SK-MEL-5 (cell line): ENCODE measurements around the gene SORBS2. TPM values are rescaled to one million over a fixed set of nuclear protein-coding genes. Genes with fewer than 3 reads are reported as not detected.

Experiments
- DNase-seq: peaks from one replicate; pipeline ENCODE4 v3.0.0-alpha.2; 2016; ENCODE audit warnings: low read depth, low spot score
- in situ Hi-C: cut with HindIII; loops from 2 replicates; pipeline ENCODE4 v1.10.0; 2016; ENCODE audit warnings: low sequenced_read_pairs, high pct_unique_total_duplicates, low pct_unique_long_range_greater_than_20kb
- total RNA-seq: library from RNA; depleted of rRNA; stranded (reverse); fragments of >200 nt; shearing (Covaris generic); gene quantifications from 2 replicates; pipeline ENCODE4 v1.2.3, GENCODE V29; 2014

The SORBS2 gene
- total RNA-seq, 1 experiment from 2014 or later = 45.8 TPM

DNA sequence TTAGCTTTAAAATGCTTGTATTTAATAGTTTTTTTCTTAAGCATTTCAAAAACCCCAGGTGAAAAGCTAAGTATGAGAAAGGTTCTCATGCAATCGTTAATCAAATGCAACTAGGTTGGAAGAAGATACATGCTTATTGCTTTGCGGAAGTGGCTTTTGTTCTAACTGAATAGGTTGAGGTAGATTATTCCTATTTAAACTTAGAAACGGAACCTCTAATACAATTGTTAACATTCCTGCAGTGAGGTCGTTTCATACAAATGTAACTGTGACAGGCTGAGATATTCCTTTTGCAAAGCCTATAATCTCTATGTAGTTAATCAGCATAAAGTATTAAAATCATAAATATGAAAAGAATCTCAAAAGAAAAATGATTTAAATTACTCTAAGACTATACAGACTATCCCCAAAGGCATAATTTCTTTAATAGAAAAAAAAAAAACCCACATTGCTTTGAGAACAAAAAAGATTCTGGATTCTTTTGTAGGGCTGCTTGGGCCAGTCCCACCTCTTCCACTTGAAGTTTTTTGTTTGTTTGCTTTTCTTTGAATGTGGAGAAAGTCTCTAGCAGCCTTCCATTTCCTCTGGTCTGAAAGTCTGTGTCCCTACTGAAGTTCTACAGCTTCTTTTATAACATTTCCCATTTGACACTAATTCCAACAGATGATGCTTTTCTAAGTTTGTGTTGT is 25.6 kb upstream of the SORBS2 start:
- in situ Hi-C loops = no loop called here
- no peak for DNase-seq

DNA sequence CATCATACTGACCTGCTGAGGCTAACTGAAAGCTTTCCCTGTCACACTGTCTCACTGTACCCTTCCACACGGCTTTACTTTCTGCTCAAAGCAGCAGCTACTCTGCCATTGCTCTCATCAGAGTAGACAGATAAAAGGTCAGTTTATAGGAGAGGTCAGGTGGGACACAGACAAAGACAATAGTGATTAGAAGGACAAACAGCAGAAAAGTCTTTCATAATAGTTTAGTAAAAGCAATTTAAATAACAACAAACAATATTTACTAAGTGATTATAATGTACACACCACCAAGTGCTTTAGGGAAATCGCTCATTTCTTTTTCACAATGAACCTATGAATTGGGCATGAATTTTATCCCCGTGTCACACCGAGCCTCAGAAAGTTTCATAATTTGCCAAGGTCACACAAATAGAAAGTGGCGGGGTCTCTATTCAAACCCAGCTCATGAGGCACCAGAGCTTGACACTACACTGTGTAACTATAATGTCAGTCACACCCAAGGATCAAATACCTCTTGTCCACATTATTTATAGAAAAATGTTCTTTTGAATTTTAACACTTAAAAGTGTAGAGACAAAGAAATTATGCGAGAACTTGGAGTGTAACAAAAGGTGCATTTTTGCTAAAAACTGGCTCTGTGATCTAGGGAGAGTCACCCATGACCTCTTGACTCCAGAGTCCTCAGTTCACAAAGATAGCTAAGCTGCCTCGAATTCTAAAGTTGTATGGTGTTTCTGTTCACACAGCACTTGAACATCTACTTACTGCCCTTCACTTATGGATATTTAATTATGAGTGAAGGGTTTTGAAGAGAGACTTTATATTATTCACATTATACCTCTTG is 24.5 kb upstream of the SORBS2 start:
- in situ Hi-C loops = no loop called here

GRCh38 chr4:185835814-185836213 is 23.8 kb upstream of the SORBS2 start:
- DNase-seq = no peak
- in situ Hi-C loops = no loop called here

More for the DNA sequence above, 24.5 kb upstream of the SORBS2 start:
- no peak for DNase-seq

DNA sequence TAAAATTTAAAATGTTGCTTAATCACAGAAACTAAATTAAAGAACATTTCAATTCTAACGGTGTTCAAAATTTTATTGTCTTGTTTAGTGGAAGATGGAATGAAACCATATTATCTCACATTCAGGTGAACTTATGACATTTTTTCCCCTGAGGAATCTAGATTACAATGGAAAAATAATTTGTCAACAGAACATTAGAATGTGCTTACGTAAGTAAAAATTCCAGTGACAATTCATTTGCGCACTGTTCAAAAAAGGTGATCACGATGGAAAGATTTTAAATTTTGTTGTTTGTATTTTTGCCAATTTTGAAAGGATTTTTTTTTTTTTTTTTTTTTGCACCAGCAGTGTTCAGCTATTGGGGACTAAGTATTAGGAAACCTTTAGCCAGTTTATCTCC is 23.3 kb upstream of the SORBS2 start:
- DNase-seq = no peak

GRCh38 chr4:185834778-185835177 is 22.8 kb upstream of the SORBS2 start:
- in situ Hi-C loops = no loop called here

More for the DNA sequence above, 23.3 kb upstream of the SORBS2 start:
- in situ Hi-C loops = no loop called here

GRCh38 chr4:185834088-185834487 is 22.1 kb upstream of the SORBS2 start:
- DNase-seq = no peak
- in situ Hi-C loops = no loop called here

More at GRCh38 chr4:185834778-185835177, 22.8 kb upstream of the SORBS2 start:
- DNase-seq = no peak

GRCh38 chr4:185833055-185833598 is 21.1 kb upstream of the SORBS2 start:
- no peak for DNase-seq
- in situ Hi-C loops = no loop called here

DNA sequence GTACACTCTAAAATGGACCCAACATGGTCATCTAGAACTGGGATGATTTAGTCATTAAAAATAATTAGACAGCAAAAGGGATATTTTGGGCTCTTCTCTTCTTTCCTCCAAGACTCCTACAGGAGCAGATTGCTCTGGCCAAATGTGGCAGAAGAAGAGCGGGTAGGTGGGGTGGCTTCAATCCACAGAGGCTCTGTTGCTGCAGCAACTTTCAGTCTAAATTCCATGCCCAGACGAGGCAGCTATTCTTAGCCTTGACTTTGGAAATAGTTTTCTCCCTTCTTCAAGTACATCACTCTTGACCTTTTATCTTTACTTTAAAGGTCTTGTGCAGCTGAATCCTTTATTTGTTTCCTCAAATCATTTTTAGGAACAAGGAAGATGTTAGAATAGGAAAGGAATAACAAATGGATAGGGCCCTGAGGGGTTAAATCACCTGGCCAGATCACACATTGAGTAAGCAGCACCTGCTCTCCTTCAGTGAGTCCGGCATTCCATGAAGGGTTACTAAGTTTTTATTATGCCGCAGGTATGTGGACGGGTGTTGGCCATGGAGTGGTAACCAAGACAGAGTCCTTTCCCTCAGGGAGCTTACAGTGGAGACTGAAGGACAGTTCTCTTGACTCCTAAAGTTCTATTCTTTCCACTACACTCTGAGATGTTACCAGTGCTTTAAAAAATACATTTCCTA is 19.3 kb upstream of the SORBS2 start:
- in situ Hi-C loops = no loop called here
- DNase-seq = no peak

GRCh38 chr4:185830263-185830994 is 18.4 kb upstream of the SORBS2 start:
- in situ Hi-C loops = no loop called here
- no peak for DNase-seq

- in situ Hi-C loops = no loop called here
- no peak for DNase-seq
Observed at GRCh38 chr4:185826381-185826780, 14.4 kb upstream of the SORBS2 start.

DNA sequence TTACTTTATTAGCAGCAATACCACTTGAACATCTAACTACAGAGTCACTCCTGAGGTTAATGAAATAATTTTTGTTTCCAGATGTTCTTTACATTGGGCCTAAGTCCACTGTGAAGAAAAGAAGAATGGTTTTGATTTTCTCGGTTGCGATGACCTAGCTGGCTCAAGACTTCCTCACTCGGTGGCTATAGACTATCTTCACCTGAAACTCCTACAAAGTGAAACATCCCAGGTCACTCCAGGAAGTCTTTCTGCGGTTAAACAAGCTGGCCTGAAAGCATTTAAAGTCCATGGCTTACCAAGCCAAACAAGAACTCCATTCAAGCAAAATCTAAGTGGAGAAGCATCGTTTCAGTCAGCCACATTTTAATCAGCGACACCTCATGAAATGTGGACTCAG is 13.7 kb upstream of the SORBS2 start:
- in situ Hi-C loops = no loop called here
- DNase-seq = no peak

- in situ Hi-C loops = no loop called here
- DNase-seq = no peak
Observed at GRCh38 chr4:185822791-185823190, 10.8 kb upstream of the SORBS2 start.

GRCh38 chr4:185821029-185821419 is 9.0 kb upstream of the SORBS2 start:
- no peak for DNase-seq
- in situ Hi-C loops = no loop called here

DNA sequence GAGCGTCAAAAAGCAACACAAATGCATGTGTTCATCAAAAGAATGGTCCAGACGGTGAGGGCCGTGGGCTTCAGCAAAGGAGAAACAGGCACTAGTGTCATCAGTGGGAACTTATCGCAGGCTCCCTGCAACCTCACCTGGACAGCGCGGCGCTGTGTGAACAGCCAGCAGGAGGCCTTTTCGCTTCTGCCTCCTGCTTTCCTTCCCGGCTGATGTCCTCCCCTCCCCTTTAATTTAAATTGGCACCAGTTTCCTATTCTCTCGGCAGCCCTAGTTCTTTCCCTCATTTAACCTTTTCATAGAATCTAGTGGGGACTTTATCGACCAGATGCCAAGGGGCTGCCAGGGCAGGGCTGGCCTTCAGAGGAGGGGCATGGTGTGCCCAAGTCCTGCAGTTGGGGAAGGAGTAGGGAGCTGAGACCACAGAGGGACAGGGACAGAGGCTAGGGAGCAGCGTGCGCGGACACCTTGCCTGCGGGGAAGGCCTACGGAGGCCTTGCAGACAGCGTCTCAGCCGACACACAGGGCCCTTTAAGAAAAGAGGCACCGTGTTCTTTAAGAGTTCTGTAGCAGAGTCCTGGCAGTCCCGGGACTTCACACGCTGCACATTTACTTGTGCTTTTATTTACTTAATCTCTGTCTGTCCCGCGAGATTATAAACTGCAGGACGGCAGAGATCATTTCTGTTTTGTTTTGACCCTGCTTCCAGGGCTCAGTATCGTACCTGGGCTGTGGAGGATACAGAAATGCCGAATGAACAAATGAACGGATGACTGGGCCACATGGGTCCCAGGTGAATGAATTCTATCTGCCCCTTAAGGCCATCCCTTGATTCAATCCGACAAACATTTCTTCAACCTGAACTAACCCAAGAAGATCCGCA is 8.4 kb upstream of the SORBS2 start:
- in situ Hi-C loops = no loop called here
- DNase-seq = no peak

DNA sequence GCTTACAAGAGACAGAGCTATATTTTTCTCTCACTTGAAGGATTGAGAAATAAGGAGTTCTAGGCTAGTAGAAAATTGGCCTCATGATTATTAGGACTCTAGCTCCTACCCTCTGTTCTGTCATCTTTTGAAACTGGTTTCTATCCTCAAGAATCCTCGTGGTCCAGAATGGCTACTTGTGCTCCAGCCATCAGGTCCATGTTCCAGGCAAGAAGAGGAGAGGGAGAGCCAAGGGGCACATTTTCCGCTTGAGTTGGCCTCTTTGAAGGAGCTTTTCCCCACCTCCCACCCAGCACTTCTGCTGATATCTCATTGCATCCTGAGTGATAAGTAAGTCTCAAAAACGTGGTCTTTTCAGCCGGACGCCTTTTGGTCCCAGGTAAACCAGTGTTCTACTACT is 7.2 kb upstream of the SORBS2 start:
- in situ Hi-C loops = no loop called here
- no peak for DNase-seq

GRCh38 chr4:185817403-185817818 is 5.4 kb upstream of the SORBS2 start:
- no peak for DNase-seq
- in situ Hi-C loops = no loop called here

DNA sequence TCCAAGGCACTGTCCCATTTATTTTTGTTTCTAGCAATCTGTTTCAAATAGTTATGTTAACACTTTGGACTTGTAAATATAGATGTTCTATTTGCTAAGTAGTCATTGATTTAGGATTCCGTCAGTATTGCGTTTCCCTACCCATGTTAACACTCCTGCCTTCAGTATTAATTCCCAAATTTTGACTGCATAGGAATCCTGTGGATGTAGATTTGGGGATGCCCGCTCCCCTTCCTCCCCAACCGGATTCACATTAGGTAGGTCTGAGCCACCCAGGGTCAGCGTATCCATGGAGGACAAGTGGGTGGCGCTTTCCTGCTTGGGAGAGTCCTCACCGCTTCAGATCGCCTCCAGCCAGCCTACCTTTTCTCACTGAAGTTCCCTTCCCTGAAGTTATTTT is 1.1 kb upstream of the SORBS2 start:
- in situ Hi-C loops = no loop called here
- no peak for DNase-seq
